CD4-positive, alpha-beta T cell treated with Interleukin-10 for 1 hour (primary cell): ENCODE data around the gene TEAD1.

Experiments
- DNase-seq: peaks from one replicate; pipeline ENCODE4 v3.0.0-alpha.2; 2020

TEAD1 gene

DNA sequence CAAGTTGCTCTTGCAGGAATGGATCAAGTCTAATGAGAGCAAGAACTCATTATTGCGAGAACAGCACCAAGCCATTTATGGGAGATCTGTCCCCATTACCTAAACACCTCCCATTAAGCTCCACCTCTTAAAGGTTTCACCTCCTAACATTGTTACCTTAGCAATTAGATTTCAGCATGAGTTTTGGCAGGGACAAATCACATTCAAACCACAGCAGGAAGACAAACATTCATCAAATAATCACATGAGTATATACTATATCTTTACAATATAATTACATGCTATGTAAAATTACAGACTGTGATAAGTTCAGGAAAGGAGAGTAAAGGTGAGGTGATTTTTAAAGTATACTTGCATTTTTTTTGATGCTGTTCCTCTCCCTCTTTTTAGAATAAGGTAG is 6.6 kb upstream of the TEAD1 start:
- DNase-seq = no peak

DNA sequence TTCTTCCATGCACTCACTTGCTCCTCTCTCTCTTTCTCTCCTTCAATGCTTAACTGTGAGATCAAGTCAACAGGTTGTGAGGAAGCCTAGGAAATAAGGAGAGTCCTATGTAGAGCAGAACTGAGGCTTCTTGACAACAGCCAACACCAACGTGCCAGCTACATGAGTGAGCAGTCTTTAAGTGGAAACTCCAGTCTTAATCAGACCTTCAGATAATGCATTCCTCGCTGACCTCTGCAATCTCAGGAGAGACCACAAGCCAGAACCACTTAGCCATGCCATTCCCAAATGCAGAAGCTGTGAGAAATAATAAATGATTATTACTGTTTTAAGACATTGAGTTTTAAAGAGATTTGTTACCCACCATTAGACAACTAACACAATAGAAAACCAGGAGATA is 6.1 kb upstream of the TEAD1 start:
- DNase-seq = no peak

DNA sequence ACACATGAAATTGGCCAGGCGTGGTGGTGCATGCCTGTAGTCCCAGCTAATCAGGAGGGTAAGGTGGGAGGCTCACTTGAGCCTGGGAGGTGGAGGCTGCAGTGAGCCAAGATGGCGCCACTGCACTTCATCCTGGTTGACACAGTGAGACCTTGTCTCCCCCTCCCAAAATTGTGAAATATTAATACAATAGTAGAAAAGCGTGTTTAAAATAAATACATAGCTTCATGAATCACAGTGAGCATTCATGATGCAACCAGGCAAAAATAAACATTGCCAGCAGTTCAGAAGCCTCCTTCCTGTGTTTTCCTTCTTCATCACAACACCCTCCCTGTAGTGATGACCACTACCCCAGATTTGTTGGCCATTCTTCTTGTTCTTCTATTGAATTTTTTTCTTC is 4.3 kb upstream of the TEAD1 start:
- no peak for DNase-seq

DNA sequence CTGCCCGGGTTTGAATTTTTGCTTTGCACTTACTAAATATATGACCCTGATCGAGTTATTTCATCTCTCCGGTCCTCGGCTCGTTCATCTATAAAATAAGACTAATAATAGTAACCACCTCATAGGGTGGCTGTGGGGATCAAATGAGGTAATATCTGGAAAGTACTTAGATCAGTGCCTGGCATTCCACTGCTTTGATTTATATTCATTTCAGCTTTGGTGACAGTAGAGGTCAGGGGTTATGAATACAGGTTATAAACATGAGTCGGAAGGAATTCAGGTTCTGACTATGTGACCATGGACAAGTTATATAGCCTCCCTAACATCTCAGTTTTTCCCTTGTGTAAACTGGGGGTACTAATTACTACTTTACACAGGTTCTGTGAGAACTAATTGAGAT is 2.9 kb upstream of the TEAD1 start:
- DNase-seq = no peak

DNA sequence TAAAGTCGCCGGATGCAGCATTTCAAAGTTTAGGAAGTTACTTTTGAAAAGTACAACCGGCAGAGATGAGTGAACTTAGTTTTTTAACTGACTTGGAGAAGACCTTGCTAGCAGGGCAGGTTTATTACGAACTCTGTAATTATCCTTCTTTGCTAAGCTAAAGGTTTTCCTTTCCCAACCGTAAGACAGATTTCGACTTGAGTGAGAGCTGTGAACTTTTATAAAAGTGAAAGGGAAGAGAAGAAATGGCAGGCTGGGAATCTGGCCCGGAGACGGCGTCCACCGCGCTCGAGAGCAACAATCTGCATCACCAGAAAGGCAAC is 659 bp upstream of the TEAD1 start:
- no peak for DNase-seq

DNA sequence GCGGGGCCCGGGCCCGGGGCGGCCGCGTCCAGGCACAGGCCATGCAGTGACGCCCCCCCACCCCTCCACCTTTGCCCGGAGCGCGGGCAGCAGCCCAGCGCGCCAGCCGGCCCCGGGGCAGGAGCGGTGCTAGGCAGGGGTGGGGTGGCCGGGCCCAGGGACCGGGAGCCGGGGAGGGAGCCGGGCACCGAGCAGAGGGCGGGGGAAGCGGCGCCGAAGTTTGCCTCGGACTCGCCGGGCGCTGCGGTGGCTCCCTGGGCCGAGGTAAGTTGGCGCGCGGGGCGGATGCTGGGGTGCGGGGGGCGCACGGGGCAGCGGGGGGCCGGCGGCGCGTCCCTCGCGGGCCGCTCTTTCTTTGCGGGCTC is 332 bp downstream of the TEAD1 start:
- DNase-seq = no peak

DNA sequence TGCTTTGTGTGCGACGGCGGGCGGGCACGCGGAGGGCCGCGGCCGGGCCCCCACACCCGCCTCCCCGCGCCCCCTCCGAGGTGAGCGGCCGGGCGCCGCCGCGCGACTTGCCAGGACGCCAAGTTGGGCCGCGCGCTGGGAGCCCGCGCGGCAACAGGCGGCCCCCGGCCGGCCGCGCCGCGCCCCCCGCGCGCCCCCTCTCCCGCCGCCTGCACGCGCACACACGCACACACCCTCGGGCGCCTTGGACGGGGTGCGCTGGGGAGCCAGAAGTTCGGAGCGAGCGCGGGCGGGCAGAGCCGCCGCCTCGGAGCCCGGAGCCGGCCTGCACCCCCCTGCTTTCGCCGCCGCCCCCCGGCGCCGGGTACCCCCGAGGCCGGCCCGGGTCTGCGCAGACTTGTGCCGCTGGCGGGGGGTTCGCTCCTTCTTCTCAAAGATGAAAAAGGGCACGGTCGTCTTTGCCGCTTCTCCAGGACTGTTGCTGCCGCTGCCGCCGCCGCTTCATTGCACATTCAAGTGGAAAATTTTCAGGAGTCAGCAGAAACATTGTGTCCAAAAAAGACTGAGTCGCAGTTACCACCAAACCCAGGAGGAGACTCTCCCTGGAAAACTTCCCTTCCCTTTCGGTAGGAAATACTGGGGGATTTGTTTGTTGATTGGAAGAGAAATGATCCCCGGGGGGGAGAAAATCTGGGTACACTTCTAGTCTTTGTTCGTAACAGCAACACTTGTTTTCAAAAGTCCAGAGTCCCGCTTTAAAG is 895 bp downstream of the TEAD1 start:
- DNase-seq = no peak

DNA sequence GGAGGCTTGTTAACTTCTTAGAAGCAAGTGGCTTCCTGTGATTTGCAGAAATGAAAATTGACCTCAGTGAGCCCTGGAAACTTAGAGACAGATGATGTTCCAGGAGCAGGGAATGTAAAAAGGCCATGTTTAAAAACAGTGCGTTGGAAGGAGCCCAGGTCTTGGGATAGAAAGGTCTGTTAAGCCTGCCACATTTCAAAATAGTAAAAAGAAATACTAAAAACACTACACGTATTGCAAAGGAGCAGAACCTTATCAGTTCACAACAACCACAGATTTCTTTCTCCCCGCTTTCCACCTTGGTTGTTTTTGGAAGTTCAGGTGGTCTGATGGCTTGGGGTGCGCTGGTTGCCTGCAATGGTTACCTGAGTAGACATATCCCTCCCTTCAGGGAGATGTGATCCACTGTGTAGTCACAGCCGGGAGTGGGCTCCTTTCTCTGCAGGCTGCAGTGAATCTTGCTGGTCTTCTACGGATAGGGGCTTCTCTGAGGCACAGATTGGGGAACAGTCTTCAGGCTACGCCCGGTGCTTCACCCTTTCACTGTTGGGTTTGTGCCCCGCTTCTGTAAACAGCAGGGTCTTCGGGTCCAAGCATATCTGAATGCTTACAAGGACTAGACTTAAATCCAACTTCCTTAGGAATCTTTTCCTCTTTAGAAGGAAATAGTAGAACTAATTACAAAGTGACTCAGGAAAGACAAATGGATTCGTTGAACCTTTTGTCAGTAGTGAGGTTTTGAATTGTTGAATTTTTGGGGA is 1.9 kb downstream of the TEAD1 start:
- DNase-seq = no peak

DNA sequence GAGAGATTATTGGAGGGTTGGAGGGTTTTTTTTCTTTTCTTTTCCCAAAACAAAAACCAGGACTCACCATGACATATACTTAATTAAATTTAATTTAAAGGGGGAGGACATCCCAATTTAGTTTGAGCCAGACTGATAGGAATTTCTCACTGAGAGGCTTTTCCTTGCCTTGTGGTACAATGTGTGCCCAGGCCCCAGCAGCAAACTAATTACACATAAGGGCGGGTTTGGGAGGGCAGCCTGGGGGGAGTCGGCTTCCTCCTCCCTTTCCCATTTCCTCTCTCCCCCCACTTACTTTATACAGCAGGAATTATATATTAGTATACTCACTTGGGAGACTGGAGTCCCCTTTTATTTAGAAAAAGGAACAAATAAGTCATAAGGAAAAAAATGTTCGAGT is 2.9 kb downstream of the TEAD1 start:
- no peak for DNase-seq

DNA sequence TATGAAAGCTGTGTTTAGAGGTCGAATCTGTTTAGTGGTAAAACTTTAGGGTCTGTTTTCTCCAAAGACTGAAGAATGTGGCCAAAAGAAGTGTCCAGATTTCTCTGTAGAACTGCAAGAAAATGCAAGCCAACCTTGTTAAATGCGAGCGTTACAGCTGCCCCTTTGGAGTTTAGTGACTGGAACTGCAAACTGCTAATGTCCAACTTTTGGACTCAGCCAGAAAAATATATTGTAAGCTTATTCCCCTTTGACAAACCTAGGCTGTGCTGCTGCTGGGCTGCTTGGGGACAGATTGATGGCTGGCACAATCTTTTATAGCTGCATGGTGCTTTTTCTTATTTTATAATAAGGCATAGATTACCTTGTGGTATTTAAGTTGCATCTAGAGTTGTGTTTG is 3.9 kb downstream of the TEAD1 start:
- no peak for DNase-seq

DNA sequence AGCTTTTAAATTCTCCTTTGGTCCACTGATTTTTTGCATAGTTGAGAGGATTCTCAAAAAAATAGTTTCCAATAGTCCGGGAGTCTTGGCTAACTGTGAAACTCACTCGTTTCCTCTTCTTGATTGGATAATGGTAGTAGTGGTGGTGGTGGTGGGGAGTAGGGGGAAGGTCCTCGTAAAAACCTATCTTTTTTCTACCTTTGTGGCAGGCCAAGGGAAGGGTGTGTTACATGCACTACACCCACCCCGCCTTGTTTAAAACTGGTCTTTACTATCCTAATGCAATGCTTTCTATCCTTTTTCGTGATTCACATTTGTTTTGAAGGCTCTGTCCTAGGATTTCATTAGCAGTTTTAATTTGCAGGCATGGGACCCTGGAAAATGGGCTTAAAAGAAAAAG is 4.8 kb downstream of the TEAD1 start:
- no peak for DNase-seq

DNA sequence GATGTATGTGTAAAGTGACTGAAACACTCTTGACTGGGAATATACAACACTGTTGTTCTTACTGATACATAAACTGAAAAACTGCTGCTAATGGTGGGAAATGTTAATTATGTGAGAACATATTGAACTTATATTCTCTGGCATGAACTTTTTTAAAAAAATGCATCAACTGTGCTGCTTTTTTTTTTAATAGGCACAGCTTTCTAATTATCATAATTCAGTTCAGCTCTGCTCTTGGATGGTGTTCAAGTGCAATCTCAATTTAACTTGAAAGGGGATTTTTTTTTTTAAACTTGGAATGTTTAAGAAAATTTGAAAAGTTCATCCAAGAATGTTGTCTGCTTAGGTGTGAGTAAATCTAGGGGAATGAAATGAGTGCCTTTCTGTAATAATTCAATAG is 5.2 kb downstream of the TEAD1 start:
- no peak for DNase-seq

DNA sequence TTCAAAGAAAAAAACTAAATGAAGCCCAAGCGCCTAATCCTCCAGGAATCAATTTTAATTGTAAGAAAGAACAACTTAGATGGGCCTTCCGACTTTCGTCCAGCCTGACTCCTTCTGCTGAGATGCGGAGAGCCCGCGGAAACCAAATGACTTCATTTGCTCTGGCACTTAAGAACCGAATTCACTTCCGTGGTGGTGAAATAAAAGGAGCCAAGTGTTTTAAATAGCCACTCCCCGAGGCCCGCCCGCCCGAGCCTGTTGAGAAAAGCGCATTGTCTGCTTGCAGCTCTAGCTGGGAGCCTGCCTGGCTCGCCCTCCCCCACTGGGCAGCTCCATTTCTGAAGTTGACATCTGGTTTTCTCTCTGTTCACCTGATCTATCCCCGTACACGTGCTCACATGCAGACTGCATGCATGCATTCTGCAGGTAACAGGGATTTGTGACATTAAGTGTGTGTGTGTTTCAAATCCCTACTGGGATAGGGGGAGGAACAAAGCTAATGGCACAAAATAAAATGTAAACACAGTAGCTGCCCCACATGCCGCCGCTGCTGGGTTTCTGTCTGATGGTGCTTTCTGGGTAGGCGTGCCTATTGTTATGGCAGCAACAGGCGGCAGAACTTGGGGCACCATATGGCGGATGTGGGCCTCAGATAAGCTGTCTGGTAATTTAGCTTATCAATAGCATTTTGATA is 6.2 kb downstream of the TEAD1 start:
- DNase-seq = peak; percentile 5

DNA sequence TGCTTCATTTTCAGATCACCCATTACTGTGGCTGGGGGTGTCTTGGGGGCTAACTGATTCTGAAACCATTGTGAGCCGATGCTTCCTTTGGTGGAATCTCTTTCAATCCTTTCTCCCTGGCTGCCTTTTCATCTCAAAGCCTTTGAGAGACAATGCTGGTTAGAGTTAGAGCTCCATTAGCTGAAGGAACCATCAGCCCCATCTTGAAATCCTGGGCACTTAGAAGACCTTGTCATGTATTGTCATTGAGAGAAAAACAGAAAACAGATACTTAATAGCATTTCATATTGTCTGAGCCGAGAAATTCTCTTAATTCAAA is 6.7 kb downstream of the TEAD1 start:
- DNase-seq = no peak

DNA sequence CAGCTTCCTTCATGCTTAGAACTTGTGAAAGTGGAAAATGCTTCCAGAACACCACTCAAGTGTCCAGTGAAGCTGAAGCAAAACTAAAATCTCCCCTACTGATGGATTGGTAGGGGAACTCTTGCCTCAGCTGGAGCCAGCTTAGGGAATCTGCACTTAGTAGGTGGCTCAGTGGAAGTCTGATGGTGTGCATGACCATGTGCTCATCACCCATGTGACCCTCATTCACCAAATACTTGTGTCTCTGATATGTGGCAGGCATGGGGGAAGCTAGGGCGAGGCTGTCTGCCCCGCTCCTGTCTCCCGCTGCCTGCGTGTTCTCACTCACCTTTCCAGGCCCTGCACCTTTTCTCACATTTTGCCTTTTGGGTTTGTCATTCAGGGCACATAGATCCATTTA is 7.2 kb downstream of the TEAD1 start:
- DNase-seq = no peak

DNA sequence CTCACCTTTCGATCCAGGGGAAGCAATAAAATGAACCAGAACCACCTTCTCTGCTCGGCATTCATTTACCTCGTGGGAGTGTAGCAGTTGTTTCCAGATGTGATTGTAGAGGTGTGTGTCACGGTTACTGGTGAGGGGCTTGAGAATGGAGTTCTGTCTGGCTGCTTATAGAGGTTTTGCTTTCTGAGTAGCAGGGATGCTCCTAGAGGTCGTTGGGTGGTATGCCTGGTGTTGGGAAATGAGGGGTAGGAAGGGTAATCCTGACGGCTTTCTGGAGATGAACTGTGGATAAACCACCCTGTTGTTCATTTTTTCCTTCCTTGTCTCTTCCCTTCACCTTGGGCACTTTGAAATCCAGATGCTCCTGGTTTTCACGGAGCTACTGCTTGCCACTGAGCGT is 8.1 kb downstream of the TEAD1 start:
- DNase-seq = no peak

DNA sequence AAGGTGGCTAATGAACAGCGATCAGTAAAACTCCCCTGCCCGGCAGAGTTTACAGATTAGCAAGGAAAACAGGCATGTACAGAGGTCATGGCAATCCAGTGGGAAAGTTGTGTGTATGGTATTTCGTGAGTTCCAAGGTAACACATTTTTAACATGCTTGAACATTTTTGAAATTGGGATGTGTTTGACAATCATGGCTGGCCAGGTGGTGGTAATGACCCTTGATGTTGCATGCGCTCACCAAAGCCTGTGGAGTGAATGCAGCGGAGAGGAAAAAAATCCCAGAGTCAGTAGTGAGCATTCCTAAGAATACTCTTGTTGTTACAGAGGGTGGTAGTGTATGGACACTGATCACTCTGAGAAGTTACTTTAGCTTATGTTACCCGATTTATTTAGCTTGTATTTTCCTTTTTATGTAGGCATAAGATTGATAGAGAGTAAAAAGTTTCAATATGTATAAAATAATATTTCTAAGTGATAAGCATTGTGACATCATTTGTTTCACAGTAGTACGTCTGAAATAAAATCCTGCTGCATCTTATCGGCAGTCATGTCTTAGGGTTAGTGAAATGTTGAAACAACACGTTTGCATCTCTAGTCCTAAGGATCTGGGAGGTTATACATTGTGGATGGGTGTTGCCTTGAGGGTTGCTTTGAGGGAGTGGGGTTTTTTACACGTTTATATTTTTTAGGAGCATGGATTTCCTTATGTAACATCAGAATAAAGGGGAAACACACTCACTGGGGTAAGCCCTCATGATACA is 8.7 kb downstream of the TEAD1 start:
- DNase-seq = no peak

DNA sequence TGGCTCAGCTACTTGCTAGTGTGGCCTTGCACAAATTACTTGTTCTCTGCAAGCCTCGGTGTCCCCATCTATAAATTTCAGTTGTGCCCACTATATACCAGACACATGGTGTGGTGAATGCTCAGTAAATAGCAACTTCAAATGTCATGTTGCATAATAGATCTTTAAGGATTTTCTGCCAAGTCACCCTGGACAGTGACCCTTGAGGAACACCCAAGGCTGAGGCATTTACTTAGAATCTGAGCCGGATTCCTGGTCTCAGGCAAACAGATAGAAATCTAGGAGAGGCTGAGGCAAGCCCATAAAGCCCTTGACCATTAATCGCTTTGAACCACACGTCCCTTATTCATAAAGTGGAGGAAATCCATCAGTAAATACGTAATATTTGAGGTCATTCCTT is 9.7 kb downstream of the TEAD1 start:
- DNase-seq = no peak

DNA sequence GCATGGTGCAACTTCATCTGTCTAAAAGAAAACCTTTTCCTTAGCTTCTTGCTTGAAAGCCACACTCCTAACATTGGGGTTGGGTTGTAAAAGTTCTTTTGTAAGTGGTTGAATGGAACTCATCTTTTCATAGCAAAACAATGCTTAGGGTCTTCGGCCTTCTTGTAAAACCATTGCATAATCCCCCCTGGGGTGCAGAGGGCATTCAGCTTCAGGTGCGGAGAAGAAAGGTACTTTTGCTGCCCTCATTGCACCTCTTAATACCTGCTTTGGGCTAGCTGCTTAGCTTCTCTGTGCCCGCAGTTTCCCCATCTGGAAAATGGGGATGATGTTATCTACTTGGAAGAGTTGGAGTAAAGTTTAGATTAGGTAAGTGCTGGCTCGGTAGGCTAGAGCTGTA is 10.1 kb downstream of the TEAD1 start:
- no peak for DNase-seq

DNA sequence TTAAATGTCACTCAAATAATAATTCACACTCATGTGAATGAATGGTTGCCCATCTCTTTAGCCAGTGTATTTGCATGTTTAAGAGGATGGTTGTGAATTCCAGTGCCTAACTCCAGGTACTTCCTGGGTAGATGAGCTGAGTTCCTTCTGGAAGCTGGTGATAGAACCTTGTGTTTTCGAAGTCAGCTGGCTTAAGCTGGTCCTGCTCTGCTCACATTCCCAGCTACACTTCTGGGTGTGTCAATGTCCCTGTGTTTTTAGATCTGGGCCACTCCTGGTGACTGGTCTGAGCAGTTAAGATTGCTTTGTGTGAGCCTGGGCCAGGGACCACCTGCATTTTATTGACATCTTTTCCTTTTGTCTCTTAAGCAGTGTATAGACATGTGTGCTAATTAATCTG is 10.6 kb downstream of the TEAD1 start:
- DNase-seq = no peak

DNA sequence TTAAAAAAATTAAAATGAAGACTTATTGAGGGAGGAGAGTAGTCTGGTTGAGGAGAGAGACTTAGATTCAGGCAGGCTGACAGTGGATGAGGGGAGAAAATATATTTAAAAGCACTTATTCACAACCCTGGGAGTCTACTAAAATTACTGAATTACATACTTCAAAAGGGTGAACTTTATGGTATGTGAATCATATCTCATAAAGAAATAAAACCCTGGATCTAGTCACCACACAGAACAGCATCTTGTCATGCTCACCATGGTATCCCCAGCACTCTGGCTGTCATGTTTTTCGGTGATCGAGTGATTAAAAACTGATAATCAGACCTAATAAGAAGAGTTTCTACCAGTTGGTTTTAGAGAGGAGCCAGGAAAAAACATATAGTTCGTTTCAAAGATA is 11.0 kb downstream of the TEAD1 start:
- no peak for DNase-seq

DNA sequence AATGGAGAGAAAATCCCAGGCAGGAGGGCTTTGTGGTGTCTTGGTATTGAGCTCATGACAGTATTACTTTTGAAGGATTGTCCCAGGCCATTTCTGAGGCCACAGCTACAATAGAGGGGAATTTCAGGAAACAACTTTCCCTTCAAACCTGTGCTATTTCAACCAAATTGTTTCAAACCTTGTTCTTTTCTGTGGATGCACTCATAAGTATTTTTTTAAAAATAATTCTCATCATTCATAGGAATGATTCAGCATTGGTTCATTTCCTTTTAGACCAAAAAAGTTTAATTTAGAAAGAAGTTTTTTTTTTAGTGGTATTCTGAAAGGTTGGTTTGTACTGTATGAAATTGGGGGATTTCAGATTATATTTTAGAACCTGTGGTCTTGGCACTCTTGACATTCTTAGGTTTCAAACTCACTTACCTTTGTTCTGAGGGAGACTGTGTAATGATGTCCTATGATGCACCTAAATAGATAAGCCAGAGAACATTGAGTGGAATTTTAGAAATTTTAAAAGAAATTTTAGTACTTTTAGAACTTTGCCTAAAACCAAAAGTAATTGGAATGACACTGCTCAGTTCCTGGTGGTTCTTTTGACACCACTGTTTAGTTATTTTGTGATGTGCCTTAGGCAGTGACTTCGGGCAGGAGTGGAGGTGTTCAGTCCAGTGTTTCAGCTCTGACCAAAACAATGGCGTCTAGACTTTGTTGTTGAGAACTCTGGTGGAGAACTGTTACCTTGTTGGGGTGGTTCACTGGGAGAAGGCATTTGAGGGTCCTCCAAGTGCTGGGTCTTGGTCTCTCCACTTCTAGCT is 12.2 kb downstream of the TEAD1 start:
- no peak for DNase-seq

DNA sequence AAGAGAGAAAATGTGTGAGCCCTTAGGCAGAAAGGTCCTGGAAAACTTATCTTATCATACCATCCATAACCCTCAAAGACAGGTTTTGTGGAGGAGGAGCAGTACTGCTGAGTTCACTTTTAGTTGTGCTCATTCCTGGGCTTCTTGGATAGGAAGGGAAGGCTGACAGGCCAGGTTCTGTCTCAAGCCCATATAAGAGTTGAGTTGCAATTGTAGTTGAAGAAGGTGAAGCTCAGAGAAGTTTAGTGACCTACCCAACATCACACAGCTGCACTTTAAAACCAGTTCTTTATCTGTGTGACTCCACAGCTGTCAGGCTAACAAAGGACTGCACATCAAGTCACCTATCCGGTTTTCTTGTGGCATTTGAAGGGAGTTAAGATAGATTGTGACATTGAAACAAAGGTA is 13.0 kb downstream of the TEAD1 start:
- no peak for DNase-seq
